IMR-90 (cell line): ENCODE data around the gene RAB1A. TPM values are rescaled to one million over a fixed set of nuclear protein-coding genes. Genes with fewer than 3 reads are reported as not detected.

Experiments used
- ATAC-seq: fragments of 200-7000 bp; cut with Tn5 transposase; 2 replicates; pipeline ENCODE4 v1.9.1; 2020; ENCODE audit warnings: low read depth, mild to moderate bottlenecking, moderate library complexity
- BruUV-seq: library from RNA; stranded (reverse); fragments of 400-500 nt; replicated peaks from 2 replicates; lab custom pipeline; 2021; lab: Mats Ljungman, UMichigan
- CTCF ChIA-PET: fragments of 300-600 bp; formaldehyde crosslinking; extraction: SDS; loops from one replicate; lab custom pipeline; 2021; ENCODE audit warnings: antibody characterized with exemption; lab: Yijun Ruan, JAX
- POLR2A ChIA-PET: fragments of 300-600 bp; sonication (Branson Sonifier 250); formaldehyde crosslinking; loops from one replicate; lab custom pipeline; 2022; ENCODE audit warnings: antibody characterized with exemption; ENCODE audit not compliant: unreplicated experiment; lab: Charles Lee
- DNase-seq: peaks from one replicate; pipeline ENCODE4 v3.0.0; 2013
- H2AFZ ChIP-seq: replicated peaks from 2 replicates; pipeline ENCODE3; 2013; ENCODE audit warnings: low read length, mild to moderate bottlenecking; ENCODE audit not compliant: poor library complexity
- H2AK5ac ChIP-seq: 2 replicates; pipeline ENCODE4 v1.6.1; 2013; ENCODE audit warnings: low read depth, low read length, inconsistent platforms
- H2AK9ac ChIP-seq: replicated peaks from 2 replicates; pipeline ENCODE3; 2013; ENCODE audit warnings: mild to moderate bottlenecking, low read depth, low read length, moderate library complexity; ENCODE audit not compliant: poor library complexity
- H2BK120ac ChIP-seq: 2 replicates; pipeline ENCODE4 v1.6.1; 2013; ENCODE audit warnings: low read depth, low read length, inconsistent platforms
- H2BK15ac ChIP-seq: 3 replicates; pipeline ENCODE4 v1.6.1; 2013; ENCODE audit warnings: low read depth, low read length, inconsistent platforms
- H2BK20ac ChIP-seq: 2 replicates; pipeline ENCODE4 v1.6.1; 2013; ENCODE audit warnings: low read depth, mild to moderate bottlenecking, inconsistent platforms, low read length, moderate library complexity
- H2BK5ac ChIP-seq: 2 replicates; pipeline ENCODE4 v1.6.1; 2013; ENCODE audit warnings: mild to moderate bottlenecking, low read depth, low read length, inconsistent platforms; ENCODE audit not compliant: poor library complexity, severe bottlenecking
- H3K14ac ChIP-seq: replicated peaks from 2 replicates; pipeline ENCODE4 v1.6.1; 2013; ENCODE audit warnings: low read depth, low read length, inconsistent platforms
- H3K18ac ChIP-seq: 2 replicates; pipeline ENCODE4 v1.6.1; 2013; ENCODE audit warnings: low read depth, low read length, control low read depth
- H3K23ac ChIP-seq: 2 replicates; pipeline ENCODE4 v1.6.1; 2013; ENCODE audit warnings: low read depth, low read length, inconsistent platforms
- H3K27ac ChIP-seq: 2 replicates; pipeline ENCODE4 v1.5.1; 2013; ENCODE audit warnings: mild to moderate bottlenecking, control low read depth, low read length; ENCODE audit not compliant: insufficient read depth
- H3K27me3 ChIP-seq: 2 replicates; pipeline ENCODE4 v1.6.1; 2013; ENCODE audit warnings: low read length; ENCODE audit not compliant: control insufficient read depth, insufficient read depth
- H3K36me3 ChIP-seq: 2 replicates; pipeline ENCODE4 v1.6.1; 2013; ENCODE audit warnings: low read length, mixed read lengths; ENCODE audit not compliant: control insufficient read depth, insufficient read depth
- H3K4ac ChIP-seq: 2 replicates; pipeline ENCODE4 v1.6.1; 2013; ENCODE audit warnings: low read depth, low read length, inconsistent platforms
- H3K4me1 ChIP-seq: 2 replicates; pipeline ENCODE4 v1.6.1; 2013; ENCODE audit warnings: low read length, mixed read lengths; ENCODE audit not compliant: control insufficient read depth, insufficient read depth
- H3K4me2 ChIP-seq: 2 replicates; pipeline ENCODE4 v1.6.1; 2013; ENCODE audit warnings: low read depth, mild to moderate bottlenecking, control low read depth, low read length, moderate library complexity
- H3K4me3 ChIP-seq: 2 replicates; pipeline ENCODE4 v1.5.1; 2013; ENCODE audit warnings: low read depth, mild to moderate bottlenecking, control low read depth, low read length, moderate library complexity; ENCODE audit not compliant: insufficient read depth
- H3K56ac ChIP-seq: 2 replicates; pipeline ENCODE4 v1.6.1; 2013; ENCODE audit warnings: low read length, inconsistent platforms; ENCODE audit not compliant: insufficient read depth; ENCODE audit errors: extremely low read depth
- H3K79me1 ChIP-seq, 2 experiments: 2 replicates each; pipeline ENCODE4 v1.6.1; 2013; ENCODE audit warnings: low read length in 2 of 2, inconsistent platforms in 1 of 2, low read depth in 1 of 2
- H3K9ac ChIP-seq: 2 replicates; pipeline ENCODE4 v1.6.1; 2013; ENCODE audit warnings: low read depth, low read length, control low read depth
- H3K9me1 ChIP-seq: 2 replicates; pipeline ENCODE4 v1.6.1; 2013; ENCODE audit warnings: low read length, inconsistent platforms; ENCODE audit not compliant: insufficient read depth
- H3K9me3 ChIP-seq: 2 replicates; pipeline ENCODE4 v1.6.1; 2013; ENCODE audit warnings: low read length; ENCODE audit not compliant: control insufficient read depth, insufficient read depth
- H4K20me1 ChIP-seq: 2 replicates; pipeline ENCODE4 v1.6.1; 2013; ENCODE audit warnings: low read length, inconsistent platforms; ENCODE audit not compliant: insufficient read depth
- H4K5ac ChIP-seq: 2 replicates; pipeline ENCODE4 v1.6.1; 2013; ENCODE audit warnings: mild to moderate bottlenecking, low read depth, low read length, control low read depth
- H4K8ac ChIP-seq, 2 experiments: 2 replicates each; pipeline ENCODE4 v1.6.1; 2013; ENCODE audit warnings: low read depth in 2 of 2, low read length in 2 of 2, control low read depth in 1 of 2, inconsistent platforms in 1 of 2
- H4K91ac ChIP-seq: 2 replicates; pipeline ENCODE4 v1.6.1; 2013; ENCODE audit warnings: low read depth, low read length, inconsistent platforms; ENCODE audit not compliant: insufficient read depth
- MAFK ChIP-seq: IDR thresholded peaks from 2 replicates; pipeline ENCODE4 v1.6.1; 2012; ENCODE audit warnings: low read depth, low read length, improper control_type of control experiment
- WGBS, 2 experiments: methylation state at CpG; one replicate each; pipeline versions ENCODE4 v1.1.5 to v1.1.7; 2013; ENCODE audit warnings: missing lambda C conversion rate in 2 of 2; ENCODE audit not compliant: insufficient read length in 1 of 2; ENCODE audit errors: extremely low coverage in 2 of 2; 5-methylcytosine and 5-hydroxymethylcytosine counted together
- dilution Hi-C: fragments of 300-500 bp; cut with HindIII; formaldehyde crosslinking; loops from one replicate; pipeline ENCODE4 v1.14.3; 2018; ENCODE audit warnings: low sequenced_read_pairs; ENCODE audit not compliant: unreplicated experiment
- in situ Hi-C: fragments of 300-500 bp; cut with MboI; formaldehyde crosslinking; loops from 3 replicates; pipeline ENCODE4 v1.14.3; 2019; ENCODE audit warnings: low sequenced_read_pairs, inconsistent platforms, mixed read lengths
- intact Hi-C: fragments of 100-400 bp; cut with micrococcal nuclease; formaldehyde crosslinking; loops from 2 replicates; pipeline ENCODE4 v1.10.0; 2022
- polyA plus RNA-seq, 3 experiments: library from polyadenylated mRNA; depleted of rRNA; stranded (reverse); fragments of >200 nt; gene quantifications; 2 replicates each; pipeline ENCODE4 v1.2.3, GENCODE V29; 2012; ENCODE audit warnings: low replicate concordance in 1 of 3
- total RNA-seq: library from RNA; depleted of rRNA; stranded (reverse); fragments of >200 nt; gene quantifications from 2 replicates; pipeline ENCODE4 v1.2.3, GENCODE V29; 2012

RAB1A gene
- total and polyA plus RNA-seq, 2 of the 4 experiments (the other 2 are of a cell fraction), result 114 to 169 TPM

GRCh38 chr2:65169760-65170136, 39.8 kb upstream of the RAB1A start:
- ATAC-seq, result no peak
- Histone ChIP-seq H3K14ac (no peak overlapping the region), H2AFZ (no peak overlapping the region), H4K8ac (no peak overlapping the region), H4K5ac (no peak overlapping the region), H3K4me2 (no peak overlapping the region), H3K36me3 (no peaks in the 10 kb centered on the region), H4K20me1 (no peaks in the 10 kb centered on the region), H3K9me3 (no peaks in the 10 kb centered on the region), H2BK120ac (no peak overlapping the region), H3K79me1 (no peaks in the 10 kb centered on the region), H3K18ac (no peak overlapping the region), H3K4ac (no peak overlapping the region), H3K27me3 (peaks cover 3% of the 10 kb centered on the region; the same call in 1 of the 2 replicates), H3K9me1 (no peaks in the 10 kb centered on the region), H3K4me3 (no peak overlapping the region), H3K56ac (no peak overlapping the region), H2BK5ac (no peak overlapping the region), H2BK15ac (no peak overlapping the region), H3K27ac (no peak overlapping the region), H2AK9ac (no peak overlapping the region), H2AK5ac (no peak overlapping the region), H3K9ac (no peak overlapping the region), H3K4me1 (no peaks in the 10 kb centered on the region), H3K23ac (no peak overlapping the region), H4K91ac (no peak overlapping the region), H2BK20ac (no peak overlapping the region)
- 0% methylated on average over 1 of the region's 4 CpGs; no CpG with 5 or more reads in 1 of the 2 experiments for WGBS, 2 experiments
- no peak for TF ChIP-seq MAFK
- no TSS peak for BruUV-seq
- no peak for DNase-seq
- in situ Hi-C loops (loop anchor here (25.0 kb wide), 1 partner anchor 257 kb away; no protein-coding TSS in a partner anchor), intact Hi-C loops (loop anchor here (2.0 to 5.0 kb wide), 2 partner anchors 87 to 253 kb away; no protein-coding TSS in a partner anchor), dilution Hi-C loops (no loop called here)
- CTCF ChIA-PET, result interaction anchor here (1.2 to 1.5 kb wide), 4 partner anchors 9 to 114 kb away, joined by 4 to 7 read pairs (median 6); partner anchors contain the start of gene CEP68
- POLR2A ChIA-PET, result no interaction called here
